ENCODE results near the gene HOXB13.

Gene HOXB13

GRCh38 chr17:48754500-48755261 lies 26.1 kb upstream of the HOXB13 start:
- H3K4me3 ChIP-seq (ENCODE audit: control insufficient read depth, low read depth, low read length), result no peak overlapping the region
- TF ChIP-seq CTCF (conservative IDR thresholded peaks at IDR 0.05; ENCODE audit: control insufficient read depth, insufficient read depth, low read depth, low read length), result no peak

GRCh38 chr17:48753794-48754499 lies 25.4 kb upstream of the HOXB13 start:
- no peak overlapping the region for H3K4me3 ChIP-seq (ENCODE audit: control insufficient read depth, low read depth, low read length)
- DNase-seq (ENCODE audit: low read depth), result peak; percentile 14
- TF ChIP-seq CTCF (conservative IDR thresholded peaks at IDR 0.05; ENCODE audit: control insufficient read depth, insufficient read depth, low read depth, low read length), result no peak

More at GRCh38 chr17:48754500-48755261, 26.1 kb upstream of the HOXB13 start:
- no peak for DNase-seq (ENCODE audit: low read depth)

- TF ChIP-seq CTCF (conservative IDR thresholded peaks at IDR 0.05; ENCODE audit: control insufficient read depth, insufficient read depth, low read depth, low read length), result no peak
- H3K4me3 ChIP-seq (ENCODE audit: control insufficient read depth, low read depth, low read length), result no peak overlapping the region
- DNase-seq (ENCODE audit: low read depth), result no peak
These were observed 24.1 kb upstream of the HOXB13 start for GRCh38 chr17:48752399-48753288.

- DNase-seq (ENCODE audit: low read depth), result no peak
- TF ChIP-seq CTCF (conservative IDR thresholded peaks at IDR 0.05; ENCODE audit: control insufficient read depth, insufficient read depth, low read depth, low read length), result no peak
- no peak overlapping the region for H3K4me3 ChIP-seq (ENCODE audit: control insufficient read depth, low read depth, low read length)
These were observed 23.3 kb upstream of the HOXB13 start for GRCh38 chr17:48751733-48752398.

- TF ChIP-seq CTCF (conservative IDR thresholded peaks at IDR 0.05; ENCODE audit: control insufficient read depth, insufficient read depth, low read depth, low read length), result no peak
- no peak overlapping the region for H3K4me3 ChIP-seq (ENCODE audit: control insufficient read depth, low read depth, low read length)
These were observed 22.6 kb upstream of the HOXB13 start for GRCh38 chr17:48751172-48751571.

More at GRCh38 chr17:48751172-48751571, 22.6 kb upstream of the HOXB13 start:
- DNase-seq (ENCODE audit: low read depth), result no peak
